ENCODE data around the gene FYN.

The FYN gene

GRCh38 chr6:111759836-111760785 is 113.1 kb downstream of the FYN start:
- intact Hi-C loops (cut with DNase I): no loop called here
- DNase-seq: peak in 5 of 10 donors; percentile 35 to 88 (median 46)

GRCh38 chr6:111759331-111759835 is 113.9 kb downstream of the FYN start:
- intact Hi-C loops (cut with DNase I): no loop called here
- peak in 1 of 10 donors; percentile 68 for DNase-seq

- intact Hi-C loops (cut with DNase I): no loop called here
- DNase-seq: peak in 1 of 10 donors; percentile 76
Observed at GRCh38 chr6:111758608-111759329, 114.5 kb downstream of the FYN start.

DNA sequence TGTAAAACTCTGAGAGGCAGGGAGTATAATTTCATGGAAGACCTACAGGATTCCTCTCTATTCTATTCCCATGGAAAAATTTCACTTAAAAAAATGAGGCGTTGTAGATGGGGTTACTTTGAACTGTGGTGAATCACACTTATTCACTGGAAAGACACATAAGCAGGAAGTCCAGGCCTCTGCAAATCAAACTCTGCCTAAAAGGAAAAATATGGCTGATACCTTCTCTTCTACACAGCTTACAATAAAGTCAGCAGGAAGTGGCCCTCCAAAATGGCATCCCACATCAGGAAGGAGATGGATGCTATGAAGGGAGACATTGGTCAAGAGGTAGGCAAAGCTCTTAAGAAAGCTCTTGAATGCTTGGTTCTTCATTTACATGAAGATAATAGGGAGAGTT is 115.9 kb downstream of the FYN start:
- intact Hi-C loops (cut with DNase I): no loop called here
- DNase-seq: no peak

DNA sequence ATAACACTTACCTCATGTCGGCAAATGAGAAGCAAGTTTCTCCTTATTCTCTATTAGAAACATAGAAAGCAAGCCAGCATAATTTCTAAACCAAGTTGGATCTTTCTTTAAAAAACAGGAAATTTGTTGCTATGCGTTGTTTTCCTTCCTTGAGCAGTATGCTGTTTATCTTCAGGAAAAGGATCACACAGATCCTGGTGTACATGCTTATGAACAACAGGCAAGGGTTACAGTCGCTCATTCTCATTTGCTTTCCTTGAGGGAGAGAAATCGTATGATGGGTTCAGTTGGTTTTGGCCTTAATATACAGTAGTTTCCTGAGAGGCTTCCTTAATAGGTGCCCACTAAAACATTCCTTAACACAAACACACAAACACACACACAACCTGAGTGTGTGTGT is 118.8 kb downstream of the FYN start:
- no peak for DNase-seq
- intact Hi-C loops (cut with DNase I): no loop called here

- intact Hi-C loops (cut with DNase I): no loop called here
- no peak for DNase-seq
Observed at GRCh38 chr6:111753573-111753972, 119.7 kb downstream of the FYN start.

GRCh38 chr6:111752476-111752875 is 120.8 kb downstream of the FYN start:
- no peak for DNase-seq
- intact Hi-C loops (cut with DNase I): no loop called here

- intact Hi-C loops (cut with DNase I): no loop called here
- DNase-seq: no peak
Observed at GRCh38 chr6:111750753-111751673, 122.2 kb downstream of the FYN start.

DNA sequence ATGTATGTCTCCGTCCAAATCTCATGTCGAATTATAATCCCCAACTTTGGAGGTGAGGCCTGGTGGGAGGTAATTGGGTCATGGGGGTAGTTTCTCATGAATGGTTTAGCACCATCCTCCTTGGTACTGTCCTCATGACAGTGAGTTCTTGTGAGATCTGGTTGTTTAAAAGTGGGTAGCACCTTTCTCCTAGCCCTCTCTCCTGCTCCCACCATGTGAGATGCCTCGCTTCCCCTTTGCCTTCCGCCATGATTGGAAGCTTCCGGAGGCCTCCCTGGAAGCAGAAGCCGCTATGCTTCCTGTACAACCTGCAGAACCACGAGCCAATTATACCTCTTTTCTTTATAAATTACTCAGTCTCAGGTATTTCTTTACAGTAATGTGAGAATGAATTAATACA is 123.1 kb downstream of the FYN start:
- intact Hi-C loops (cut with DNase I): no loop called here
- DNase-seq: no peak

GRCh38 chr6:111748231-111748647 is 125.0 kb downstream of the FYN start:
- intact Hi-C loops (cut with DNase I): no loop called here
- DNase-seq: no peak

DNA sequence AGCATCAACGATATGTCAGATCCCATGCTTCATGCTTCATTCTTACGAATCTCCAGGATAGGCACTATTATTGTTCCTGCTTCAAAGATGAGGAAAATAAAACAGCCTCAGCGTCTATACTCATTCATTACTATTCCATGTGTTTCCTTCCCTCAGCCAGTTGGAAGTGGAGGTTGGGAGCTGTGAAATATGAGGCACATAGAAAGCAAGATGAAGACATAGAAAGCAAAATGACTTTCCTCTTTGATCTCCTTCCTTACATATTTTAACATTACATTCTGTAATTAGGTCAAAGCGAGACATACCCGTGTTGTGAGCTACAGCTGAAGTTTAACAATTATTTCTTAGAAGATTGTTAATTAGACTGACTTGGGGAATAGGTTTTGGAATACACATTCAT is 125.4 kb downstream of the FYN start:
- DNase-seq: no peak
- intact Hi-C loops (cut with DNase I): no loop called here

DNA sequence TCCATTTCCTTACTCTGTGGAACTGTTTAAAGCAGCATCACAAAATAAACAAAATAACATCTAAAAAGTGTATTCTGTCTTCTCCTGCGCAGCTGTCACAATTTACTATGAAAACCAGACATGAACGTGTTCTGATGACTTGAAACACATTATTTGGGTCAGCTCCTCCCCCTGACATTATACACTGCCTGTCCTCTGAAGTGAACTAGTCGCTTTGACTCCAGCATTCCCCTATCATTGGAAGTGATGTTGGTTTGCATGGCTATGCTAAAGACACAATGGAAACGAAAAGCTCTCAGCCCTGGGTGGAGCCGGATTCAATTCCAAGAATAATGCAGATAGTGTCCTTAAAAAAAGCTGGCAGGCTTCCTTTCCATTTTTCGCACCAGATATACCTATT is 125.9 kb downstream of the FYN start:
- intact Hi-C loops (cut with DNase I): no loop called here
- DNase-seq: no peak

- no peak for DNase-seq
- intact Hi-C loops (cut with DNase I): no loop called here
Observed at GRCh38 chr6:111746983-111747382, 126.3 kb downstream of the FYN start.

DNA sequence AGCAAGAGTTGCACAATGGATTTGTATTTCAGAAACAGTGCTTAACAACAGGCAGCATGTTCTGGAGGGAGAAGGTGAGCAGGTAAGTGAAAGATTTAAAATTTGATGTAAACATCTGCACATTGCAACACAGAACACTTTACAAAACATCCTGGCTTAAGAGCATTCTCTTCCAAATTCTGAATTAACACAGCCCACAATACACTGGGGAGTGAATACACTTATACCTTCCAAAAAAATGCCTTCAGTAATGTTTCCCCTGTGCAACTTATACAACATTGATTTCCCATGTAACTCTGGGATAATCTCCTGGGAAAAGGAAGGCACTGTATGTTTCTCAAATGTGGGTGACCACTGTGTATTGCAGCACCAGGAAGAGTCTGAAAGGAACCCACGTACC is 127.6 kb downstream of the FYN start:
- intact Hi-C loops (cut with DNase I): no loop called here
- no peak for DNase-seq

DNA sequence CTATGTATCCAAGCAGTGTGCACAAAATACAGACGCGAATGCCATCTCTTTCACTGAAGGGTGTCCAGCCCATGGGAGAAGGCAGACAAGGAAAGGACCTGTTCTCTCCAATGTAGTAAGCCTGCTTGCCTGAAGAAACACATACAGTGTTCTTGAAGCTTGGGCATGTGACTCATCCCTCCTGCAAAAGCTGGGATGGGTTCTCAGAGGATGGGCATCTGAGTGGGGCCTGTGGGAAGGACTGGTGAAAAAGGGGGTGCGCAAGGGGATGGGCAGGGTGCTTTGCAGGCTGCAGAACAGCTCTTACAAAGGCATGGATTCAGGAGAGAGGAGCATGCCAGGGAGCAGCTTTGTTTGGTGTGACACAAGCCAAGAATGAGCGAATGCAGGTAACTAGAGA is 128.1 kb downstream of the FYN start:
- peak in 1 of 10 donors; percentile 73 for DNase-seq
- intact Hi-C loops (cut with DNase I): no loop called here

GRCh38 chr6:111743862-111744692 is 129.2 kb downstream of the FYN start:
- DNase-seq: peak in 2 of 10 donors; percentile 51 to 81
- intact Hi-C loops (cut with DNase I): no loop called here

GRCh38 chr6:111743360-111743759 is 129.9 kb downstream of the FYN start:
- no peak for DNase-seq
- intact Hi-C loops (cut with DNase I): no loop called here

GRCh38 chr6:111741177-111741952 is 131.9 kb downstream of the FYN start:
- intact Hi-C loops (cut with DNase I): no loop called here
- DNase-seq: no peak

GRCh38 chr6:111740506-111740905 is 132.7 kb downstream of the FYN start:
- DNase-seq: no peak
- intact Hi-C loops (cut with DNase I): no loop called here

All from posterior cingulate gyrus (tissue), 11 donors.